GM19099 (cell line): ENCODE data around the gene DUSP7.

Experiments used
- POLR2A ChIP-seq: IDR thresholded peaks from 3 replicates; pipeline ENCODE4 v1.6.1; 2011; ENCODE audit warnings: low read depth; ENCODE audit not compliant: insufficient read length; ENCODE audit errors: extremely low read depth

Gene DUSP7

DNA sequence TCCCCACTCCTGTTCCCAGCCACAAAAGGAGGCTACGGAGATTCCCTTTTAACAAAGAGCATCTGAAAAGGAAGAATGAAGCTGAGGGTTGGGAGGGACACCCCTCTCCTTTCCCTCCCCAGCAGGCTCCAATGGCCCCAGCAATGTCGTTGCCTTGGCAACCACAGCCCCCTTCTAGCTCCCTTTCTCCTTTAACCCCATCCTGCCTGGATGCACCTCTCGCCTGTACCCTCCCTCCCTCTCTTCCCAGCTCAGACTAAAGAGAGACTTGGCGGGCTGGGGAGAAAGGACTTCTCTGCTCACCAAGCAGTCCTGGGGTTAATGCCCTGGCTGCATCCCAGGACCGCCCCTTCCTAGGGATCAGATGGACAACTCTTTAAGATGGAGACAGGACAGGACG, 53.6 kb downstream of the DUSP7 start:
- TF ChIP-seq POLR2A, result no peak

DNA sequence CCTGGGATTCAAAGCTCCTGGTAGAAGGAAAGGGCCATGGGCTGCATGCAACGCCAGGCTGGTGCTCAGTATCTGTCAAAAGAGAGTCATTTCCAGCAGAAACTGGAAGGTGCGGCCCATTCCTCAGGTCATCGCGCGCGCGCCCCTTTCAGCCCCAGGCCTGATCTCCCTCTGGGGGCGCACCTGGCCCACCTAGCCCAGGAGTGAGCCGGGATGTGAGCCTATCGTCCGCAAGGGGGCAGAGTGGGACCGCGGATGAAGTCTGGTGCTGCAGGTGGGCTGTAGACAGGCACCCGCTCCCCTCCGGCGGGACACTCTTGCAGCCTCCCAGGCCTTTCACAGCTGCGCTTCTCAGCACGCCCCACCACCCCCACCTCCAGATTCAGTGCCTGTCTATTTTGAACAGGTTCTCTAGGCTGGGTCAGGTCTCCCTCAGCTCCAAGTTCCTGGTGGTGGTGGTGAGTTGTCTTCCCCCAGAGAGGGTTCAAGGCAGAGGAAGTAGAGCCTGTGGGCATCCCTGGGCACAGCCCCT, 54.9 kb downstream of the DUSP7 start:
- TF ChIP-seq POLR2A, result no peak

DNA sequence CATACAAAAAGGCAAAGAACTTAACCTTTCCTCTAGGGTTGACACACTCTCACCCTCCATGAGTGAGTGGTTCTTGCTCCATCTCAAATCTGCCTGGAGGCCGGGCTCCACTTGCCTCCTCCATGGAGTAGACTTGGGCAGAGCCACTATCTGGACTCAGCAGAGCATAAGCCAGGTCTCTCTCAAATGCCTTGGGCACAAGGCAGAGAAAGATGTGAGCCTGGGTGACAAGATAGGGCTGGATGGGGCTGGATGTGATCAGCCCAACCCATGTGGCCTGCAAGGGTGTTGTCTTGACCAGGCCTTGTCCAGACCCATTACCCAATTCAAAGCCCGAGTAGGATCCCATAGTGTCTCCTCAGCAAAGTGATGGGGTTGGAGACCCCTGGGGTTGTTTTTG, 56.5 kb downstream of the DUSP7 start:
- no peak for TF ChIP-seq POLR2A
